KMS-11 (cell line): Measurements from ENCODE around the gene SLC6A6.
A peak's percentile ranks its signal among the peaks of the same experiment; 100 is the strongest.

Source experiments
- H2AFZ ChIP-seq: fragments of 200-600 bp; sonication (generic); 2 replicates; pipeline ENCODE4 v1.6.1; 2016; ENCODE audit warnings: antibody characterized with exemption, mixed run types, low read depth
- H3K27ac ChIP-seq: fragments of 200-600 bp; sonication (generic); 2 replicates; pipeline ENCODE4 v1.6.1; 2016; ENCODE audit warnings: mild to moderate bottlenecking, mixed run types
- H3K27me3 ChIP-seq: fragments of 200-600 bp; sonication (generic); 2 replicates; pipeline ENCODE4 v1.6.1; 2017; ENCODE audit warnings: mild to moderate bottlenecking, low read depth, mixed run types, moderate library complexity; ENCODE audit not compliant: insufficient read depth
- H3K36me3 ChIP-seq: fragments of 200-600 bp; sonication (generic); 2 replicates; pipeline ENCODE4 v1.6.1; 2017; ENCODE audit warnings: mild to moderate bottlenecking, mixed run types; ENCODE audit not compliant: insufficient read depth
- H3K4me1 ChIP-seq: fragments of 200-600 bp; sonication (generic); 2 replicates; pipeline ENCODE4 v1.6.1; 2016; ENCODE audit warnings: mild to moderate bottlenecking, low read depth, mixed run types; ENCODE audit not compliant: poor library complexity, severe bottlenecking
- H3K4me2 ChIP-seq: fragments of 200-600 bp; sonication (generic); 2 replicates; pipeline ENCODE4 v1.7.0; 2016; ENCODE audit warnings: mild to moderate bottlenecking, mixed run types
- H3K4me3 ChIP-seq: fragments of 200-600 bp; sonication (generic); IDR thresholded peaks from 2 replicates; pipeline ENCODE4 v1.6.1; 2017; ENCODE audit warnings: low read depth, low read length, mixed read lengths; ENCODE audit not compliant: insufficient read depth
- H3K79me2 ChIP-seq: fragments of 200-600 bp; sonication (generic); 2 replicates; pipeline ENCODE4 v1.6.1; 2016; ENCODE audit warnings: low read depth, mixed run types; ENCODE audit not compliant: insufficient read depth
- H3K9ac ChIP-seq: fragments of 200-600 bp; sonication (generic); 2 replicates; pipeline ENCODE4 v1.6.1; 2016; ENCODE audit warnings: mild to moderate bottlenecking, mixed run types
- H4K20me1 ChIP-seq: fragments of 200-600 bp; sonication (generic); 2 replicates; pipeline ENCODE4 v1.6.1; 2016; ENCODE audit warnings: mild to moderate bottlenecking, mixed run types; ENCODE audit not compliant: insufficient read depth
- TF ChIP-seq, protein P1 (sequence below): fragments of 200-600 bp; sonication (generic); conservative IDR thresholded peaks from 2 replicates; pipeline ENCODE4 v1.6.1; 2017; ENCODE audit warnings: low read depth, mild to moderate bottlenecking, antibody characterized with exemption, low read length, moderate library complexity, mixed read lengths

The SLC6A6 gene

DNA sequence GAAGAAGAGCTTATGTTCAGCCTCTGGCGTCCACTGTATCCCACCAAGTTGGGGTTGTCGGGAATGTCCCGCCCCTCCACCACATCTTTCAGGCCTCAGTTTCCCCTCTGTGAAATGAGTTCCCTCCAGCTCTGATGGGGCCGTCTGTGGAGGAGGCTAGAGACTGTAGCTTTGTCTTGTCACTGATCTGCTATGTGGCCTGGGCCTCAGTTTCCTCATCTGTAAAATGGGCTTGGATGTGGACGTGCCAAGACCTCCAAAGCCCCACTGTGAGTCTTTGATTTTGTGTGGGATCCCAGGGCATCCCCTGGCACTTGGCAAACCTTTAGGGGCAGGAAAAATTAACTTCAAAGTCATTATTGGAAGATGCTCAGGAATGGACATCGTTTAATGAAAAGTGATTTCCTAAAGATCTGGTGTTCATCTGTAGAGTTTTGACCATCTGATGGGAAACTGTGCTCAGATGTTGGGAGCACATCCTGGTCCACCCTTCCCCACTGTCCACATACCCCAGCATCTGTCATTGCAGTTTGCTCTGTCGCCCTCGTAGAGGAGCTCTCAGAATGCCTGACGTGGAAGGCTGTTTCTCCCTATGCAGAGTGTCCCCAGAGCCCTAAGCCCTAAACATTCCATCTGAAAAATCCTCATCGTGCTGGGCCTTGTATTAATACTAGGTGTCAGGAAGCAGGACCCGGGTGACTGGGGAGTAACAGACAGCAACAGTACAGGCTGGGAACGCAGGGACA lies 28.5 kb downstream of the SLC6A6 start:
- Histone ChIP-seq H2AFZ (no peak overlapping the region), H3K4me1 (peaks cover 59% of the 10 kb centered on the region), H3K9ac (peak overlapping the region; percentile 61; the same call in 1 of the 2 replicates), H3K27ac (peak overlapping the region; percentile 89), H3K36me3 (no peaks in the 10 kb centered on the region), H3K4me2 (peak overlapping the region; percentile 82), H3K79me2 (no peaks in the 10 kb centered on the region; the same call in 1 of the 2 replicates), H4K20me1 (0 out of 2 replicates have a peak, but pooled peaks cover 3% of the 10 kb centered on the region), H3K27me3 (no peaks in the 10 kb centered on the region), H3K4me3 (no peak overlapping the region)
- TF ChIP-seq, protein P1, sequence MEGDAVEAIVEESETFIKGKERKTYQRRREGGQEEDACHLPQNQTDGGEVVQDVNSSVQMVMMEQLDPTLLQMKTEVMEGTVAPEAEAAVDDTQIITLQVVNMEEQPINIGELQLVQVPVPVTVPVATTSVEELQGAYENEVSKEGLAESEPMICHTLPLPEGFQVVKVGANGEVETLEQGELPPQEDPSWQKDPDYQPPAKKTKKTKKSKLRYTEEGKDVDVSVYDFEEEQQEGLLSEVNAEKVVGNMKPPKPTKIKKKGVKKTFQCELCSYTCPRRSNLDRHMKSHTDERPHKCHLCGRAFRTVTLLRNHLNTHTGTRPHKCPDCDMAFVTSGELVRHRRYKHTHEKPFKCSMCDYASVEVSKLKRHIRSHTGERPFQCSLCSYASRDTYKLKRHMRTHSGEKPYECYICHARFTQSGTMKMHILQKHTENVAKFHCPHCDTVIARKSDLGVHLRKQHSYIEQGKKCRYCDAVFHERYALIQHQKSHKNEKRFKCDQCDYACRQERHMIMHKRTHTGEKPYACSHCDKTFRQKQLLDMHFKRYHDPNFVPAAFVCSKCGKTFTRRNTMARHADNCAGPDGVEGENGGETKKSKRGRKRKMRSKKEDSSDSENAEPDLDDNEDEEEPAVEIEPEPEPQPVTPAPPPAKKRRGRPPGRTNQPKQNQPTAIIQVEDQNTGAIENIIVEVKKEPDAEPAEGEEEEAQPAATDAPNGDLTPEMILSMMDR: no peak

DNA sequence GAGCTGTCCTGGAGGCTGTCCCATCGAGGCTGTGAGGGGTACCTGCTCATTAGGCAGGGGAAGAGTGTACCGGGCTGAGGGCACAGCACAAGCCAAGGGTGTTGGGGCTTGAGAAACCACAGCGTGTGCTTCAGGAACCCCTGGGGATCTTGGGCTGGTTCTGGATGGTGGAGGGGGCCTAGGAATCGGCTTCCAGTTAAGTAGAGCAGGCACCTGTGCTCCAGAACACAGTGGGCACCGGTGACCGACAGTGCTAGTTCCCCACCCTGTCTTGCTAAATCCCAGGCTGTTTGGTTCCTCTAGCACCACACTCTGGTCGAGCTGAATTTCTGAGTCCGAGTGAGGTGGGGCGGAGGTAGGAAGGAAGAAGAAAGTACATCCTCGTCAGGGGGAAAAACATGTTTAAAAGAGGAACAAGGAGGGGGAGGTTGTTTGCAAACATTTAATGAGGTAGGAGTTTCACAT lies 29.1 kb downstream of the SLC6A6 start:
- TF ChIP-seq, protein P1: no peak
- H2AFZ ChIP-seq: no peak overlapping the region
- no peaks in the 10 kb centered on the region for H3K36me3 ChIP-seq
- 0 out of 2 replicates have a peak, but pooled peaks cover 3% of the 10 kb centered on the region for H4K20me1 ChIP-seq
- peak overlapping the region; percentile 61; the same call in 1 of the 2 replicates for H3K9ac ChIP-seq
- peaks cover 65% of the 10 kb centered on the region for H3K4me1 ChIP-seq
- peak overlapping the region; percentile 82 for H3K4me2 ChIP-seq
- no peak overlapping the region for H3K4me3 ChIP-seq
- H3K27me3 ChIP-seq: no peaks in the 10 kb centered on the region
- H3K79me2 ChIP-seq: no peaks in the 10 kb centered on the region; the same call in 1 of the 2 replicates
- peak overlapping the region; percentile 89 for H3K27ac ChIP-seq

DNA sequence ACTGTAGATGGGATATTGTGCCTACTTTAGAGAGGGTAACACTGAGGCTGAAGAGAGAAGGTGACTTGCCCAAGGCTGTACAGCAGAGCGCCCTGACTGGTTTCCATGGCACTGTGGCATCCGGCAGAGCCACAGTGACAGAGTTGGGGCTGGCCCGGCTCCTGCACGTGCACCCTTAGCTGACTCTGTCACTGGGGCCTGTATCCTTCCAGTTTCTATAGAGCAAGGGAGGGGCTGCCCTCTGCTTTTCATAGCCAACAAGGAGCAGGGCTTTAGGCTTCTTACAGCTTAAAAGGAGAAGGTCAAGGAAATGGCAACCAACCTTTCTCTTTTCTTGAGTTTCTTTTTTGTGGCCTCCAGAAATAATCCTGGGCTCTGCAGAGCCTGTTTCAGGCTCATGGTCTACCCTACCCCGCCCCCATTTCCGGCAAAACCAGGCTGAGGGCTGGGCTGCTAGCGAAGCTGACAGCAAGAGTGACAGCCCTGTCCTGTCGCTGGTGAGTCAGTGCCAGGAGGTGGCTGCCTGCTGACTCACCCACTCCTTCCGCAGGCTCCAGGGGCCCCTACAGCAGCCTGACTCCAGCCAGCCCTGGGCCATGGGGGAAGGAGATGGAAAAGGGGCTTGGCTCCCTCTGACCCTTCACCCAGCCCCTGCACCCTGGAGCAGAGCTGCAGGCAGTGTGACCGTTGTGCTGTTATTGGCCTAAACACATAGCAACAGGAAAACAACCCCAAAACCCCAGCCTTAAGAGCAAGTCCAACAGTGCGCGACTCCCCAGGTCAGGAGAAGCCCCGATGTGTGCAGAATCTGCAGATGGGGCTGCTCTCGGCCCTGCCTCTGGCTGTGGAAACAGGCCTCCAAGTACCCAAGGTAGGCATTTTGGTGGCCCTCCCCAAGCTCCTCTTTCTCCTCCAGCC lies 29.8 kb downstream of the SLC6A6 start:
- H3K9ac ChIP-seq: peak overlapping the region; percentile 61

DNA sequence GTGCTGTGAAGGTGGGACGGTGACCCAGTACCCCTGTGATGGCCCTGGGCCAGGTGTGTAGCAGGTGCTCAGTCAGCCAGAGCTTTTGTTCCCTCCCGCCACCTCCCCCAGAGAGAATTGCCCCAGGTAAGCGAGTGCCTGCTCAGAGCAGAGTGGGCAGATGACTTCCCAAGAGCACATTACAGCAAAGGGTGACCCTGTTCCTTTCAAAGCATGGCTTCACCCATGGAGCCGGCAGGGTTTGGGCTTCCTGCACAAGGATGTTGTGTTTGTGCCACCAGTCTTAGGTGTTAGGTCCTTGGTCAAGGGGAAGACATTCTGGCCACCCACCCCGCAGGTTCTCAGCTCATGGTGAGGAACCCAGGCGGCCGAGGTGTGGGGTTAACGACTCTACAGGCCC lies 30.7 kb downstream of the SLC6A6 start:
- Histone ChIP-seq H3K4me2 (peak overlapping the region; percentile 82), H3K27me3 (no peaks in the 10 kb centered on the region), H2AFZ (no peak overlapping the region), H3K9ac (peak overlapping the region; percentile 61; the same call in 1 of the 2 replicates), H3K79me2 (no peaks in the 10 kb centered on the region; the same call in 1 of the 2 replicates), H3K36me3 (no peaks in the 10 kb centered on the region), H3K4me1 (peaks cover 68% of the 10 kb centered on the region), H3K27ac (peak overlapping the region; percentile 89), H4K20me1 (0 out of 2 replicates have a peak, but pooled peaks cover 3% of the 10 kb centered on the region), H3K4me3 (no peak overlapping the region)
- TF ChIP-seq, protein P1: no peak

More for the DNA sequence above, 29.8 kb downstream of the SLC6A6 start:
- Histone ChIP-seq H3K36me3 (no peaks in the 10 kb centered on the region), H2AFZ (no peak overlapping the region), H4K20me1 (0 out of 2 replicates have a peak, but pooled peaks cover 3% of the 10 kb centered on the region), H3K4me2 (peak overlapping the region; percentile 82), H3K27ac (peak overlapping the region; percentile 89), H3K79me2 (no peaks in the 10 kb centered on the region; the same call in 1 of the 2 replicates), H3K4me3 (no peak overlapping the region), H3K27me3 (no peaks in the 10 kb centered on the region), H3K4me1 (peaks cover 71% of the 10 kb centered on the region)
- TF ChIP-seq, protein P1: no peak
